ENCODE measurements around the gene VASN. TPM values are rescaled to one million over a fixed set of nuclear protein-coding genes. Genes with fewer than 3 reads are reported as not detected.

Gene VASN
- total RNA-seq, 4 donors from 2014 or later = 7.1 to 31.3 (median 21.7) TPM

- intact Hi-C loops (cut with DNase I) = no loop called here
- 91% methylated on average over 4 of the region's 4 CpGs for WGBS
These were observed 41.2 kb downstream of the VASN start for GRCh38 chr16:4412854-4413253.

GRCh38 chr16:4414187-4414917 lies 42.7 kb downstream of the VASN start:
- intact Hi-C loops (cut with DNase I) = no loop called here
- Histone ChIP-seq H3K27me3 (no peaks in the 10 kb centered on the region), H3K4me3 (no peak overlapping the region)

More at GRCh38 chr16:4412854-4413253, 41.2 kb downstream of the VASN start:
- no peak for DNase-seq (ENCODE audit: extremely low spot score)
- H3K36me3 ChIP-seq = peaks cover 0 to 41% (median 35%) of the 10 kb centered on the region in 4 donors
- peaks cover 17 to 74% (median 66%) of the 10 kb centered on the region in 4 donors for H3K4me1 ChIP-seq
- TF ChIP-seq CTCF (IDR thresholded peaks at IDR 0.05) (no peak), EP300 (IDR thresholded peaks at IDR 0.05) (no peak), POLR2AphosphoS5 (IDR thresholded peaks at IDR 0.05) (no peak), POLR2A (IDR thresholded peaks at IDR 0.05; ENCODE audit: low read depth) (no peak)
- H3K27ac ChIP-seq (replicated peaks in 1 of 4) = no peak overlapping the region
- no peak overlapping the region for H3K4me3 ChIP-seq
- H3K27me3 ChIP-seq = no peaks in the 10 kb centered on the region
- no peaks in the 10 kb centered on the region for H3K9me3 ChIP-seq

GRCh38 chr16:4415538-4416199 lies 44.0 kb downstream of the VASN start:
- Histone ChIP-seq H3K27me3 (no peaks in the 10 kb centered on the region), H3K36me3 (peaks cover 0 to 23% (median 18%) of the 10 kb centered on the region in 4 donors), H3K4me1 (peaks cover 13 to 46% (median 43%) of the 10 kb centered on the region in 4 donors), H3K4me3 (peak overlapping the region; percentile 69 to 97 (median 85)), H3K27ac (replicated peaks in 1 of 4) (peak overlapping the region; percentile 61 to 86 (median 83)), H3K9me3 (no peaks in the 10 kb centered on the region)
- intact Hi-C loops (cut with DNase I) = no loop called here
- 4% methylated on average over 19 of the region's 44 CpGs for WGBS
- DNase-seq (ENCODE audit: extremely low spot score) = no peak
- TF ChIP-seq EP300 (IDR thresholded peaks at IDR 0.05) (no peak), POLR2AphosphoS5 (IDR thresholded peaks at IDR 0.05) (peak in 1 of 2 donors; percentile 7)

More at GRCh38 chr16:4414187-4414917, 42.7 kb downstream of the VASN start:
- WGBS = 91% methylated on average over 7 of the region's 7 CpGs
- peaks cover 0 to 29% (median 24%) of the 10 kb centered on the region in 4 donors for H3K36me3 ChIP-seq
- peaks cover 17 to 59% (median 53%) of the 10 kb centered on the region in 4 donors for H3K4me1 ChIP-seq
- no peak overlapping the region for H3K27ac ChIP-seq (replicated peaks in 1 of 4)
- no peak for DNase-seq (ENCODE audit: extremely low spot score)
- TF ChIP-seq EP300 (IDR thresholded peaks at IDR 0.05) = no peak
- TF ChIP-seq CTCF (IDR thresholded peaks at IDR 0.05) = no peak
- no peak for TF ChIP-seq POLR2A (IDR thresholded peaks at IDR 0.05; ENCODE audit: low read depth)
- TF ChIP-seq POLR2AphosphoS5 (IDR thresholded peaks at IDR 0.05) = no peak
- no peaks in the 10 kb centered on the region for H3K9me3 ChIP-seq

- Histone ChIP-seq H3K27me3 (no peaks in the 10 kb centered on the region), H3K4me1 (peaks cover 13 to 39% (median 35%) of the 10 kb centered on the region in 4 donors), H3K27ac (replicated peaks in 1 of 4) (peak within 1 kb of the TSS; percentile 61 to 86 (median 83)), H3K4me3 (peak within 1 kb of the TSS; percentile 69 to 97 (median 85)), H3K36me3 (peaks cover 0 to 20% (median 17%) of the 10 kb centered on the region in 4 donors), H3K9me3 (no peaks in the 10 kb centered on the region)
- 0% methylated on average over 25 of the region's 92 CpGs for whole genome bisulfite sequencing
- intact Hi-C loops (cut with DNase I) = no loop called here
- TF ChIP-seq EP300 (IDR thresholded peaks at IDR 0.05) = no peak
- peak in 1 of 3 experiments; percentile 13 for TF ChIP-seq CTCF (IDR thresholded peaks at IDR 0.05)
- TF ChIP-seq POLR2AphosphoS5 (IDR thresholded peaks at IDR 0.05) = peak in 1 of 2 donors; percentile 82
- TF ChIP-seq POLR2A (IDR thresholded peaks at IDR 0.05; ENCODE audit: low read depth) = peak; percentile 70
- DNase-seq (ENCODE audit: extremely low spot score) = peak; percentile 99
These were observed 44.8 kb downstream of the VASN start, which contains the start of gene CORO7 for GRCh38 chr16:4416200-4417032. TSS of gene CORO7 (minus strand) at chr16:4416596. CDS start at chr16:4416518, 78 bp downstream.
